Anterior cingulate cortex (tissue), 58 donors: ENCODE results near the gene RIPPLY2.
A peak's percentile ranks its signal among the peaks of the same experiment; 100 is the strongest.
"Not testable (repeated sequence)": the region's sequence is repeated elsewhere in the genome, so short reads cannot be mapped to it uniquely, and the experiment has no call there.

Source experiments
- DNase-seq, 58 donors: peaks; one replicate each; lab custom pipeline; 2025; lab: John Stamatoyannopoulos, UW

The RIPPLY2 gene, protein sequence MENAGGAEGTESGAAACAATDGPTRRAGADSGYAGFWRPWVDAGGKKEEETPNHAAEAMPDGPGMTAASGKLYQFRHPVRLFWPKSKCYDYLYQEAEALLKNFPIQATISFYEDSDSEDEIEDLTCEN

DNA sequence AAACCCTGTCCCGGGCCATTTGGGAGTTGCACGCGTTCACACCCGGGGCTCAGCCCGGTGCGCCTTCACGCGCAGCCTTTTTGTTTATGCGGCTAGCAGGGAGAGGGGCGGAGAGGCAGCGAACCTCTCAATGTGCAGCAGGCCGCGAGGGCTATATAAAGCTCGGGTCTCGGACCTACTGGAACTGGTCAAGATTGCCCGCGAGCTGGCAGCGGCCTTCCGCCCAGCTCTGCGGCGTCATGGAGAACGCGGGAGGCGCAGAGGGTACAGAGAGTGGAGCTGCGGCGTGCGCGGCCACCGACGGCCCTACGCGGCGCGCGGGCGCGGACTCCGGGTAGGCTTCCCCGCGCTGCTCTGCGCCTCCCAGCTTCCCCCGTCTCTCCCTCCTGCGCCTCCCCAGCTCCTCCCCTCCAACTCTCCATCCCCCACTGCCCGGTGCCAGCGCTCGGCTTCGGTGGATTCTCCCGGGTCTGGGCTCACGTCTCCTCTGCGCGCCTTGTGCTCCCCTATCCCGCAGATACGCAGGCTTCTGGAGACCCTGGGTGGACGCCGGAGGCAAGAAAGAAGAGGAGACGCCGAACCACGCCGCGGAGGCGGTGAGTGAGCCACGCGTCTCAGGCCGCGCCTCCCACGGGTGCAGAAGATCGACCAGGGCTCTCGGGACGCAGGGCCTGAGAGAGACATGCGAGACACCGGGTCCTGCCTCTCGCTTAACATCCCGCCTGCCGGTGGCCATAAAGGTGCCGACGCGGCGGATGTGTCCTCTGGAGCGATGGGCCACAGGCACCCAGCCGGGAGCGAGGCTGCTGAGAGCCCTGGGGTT, at the start of gene RIPPLY2:
TSS of gene RIPPLY2 (plus strand) at position 183 of the 823 bp plus-strand sequence. CDS start at position 240, 57 bp downstream.
- DNase-seq, result peak in 57 of 58 donors; percentile 36 to 84 (median 68)

DNA sequence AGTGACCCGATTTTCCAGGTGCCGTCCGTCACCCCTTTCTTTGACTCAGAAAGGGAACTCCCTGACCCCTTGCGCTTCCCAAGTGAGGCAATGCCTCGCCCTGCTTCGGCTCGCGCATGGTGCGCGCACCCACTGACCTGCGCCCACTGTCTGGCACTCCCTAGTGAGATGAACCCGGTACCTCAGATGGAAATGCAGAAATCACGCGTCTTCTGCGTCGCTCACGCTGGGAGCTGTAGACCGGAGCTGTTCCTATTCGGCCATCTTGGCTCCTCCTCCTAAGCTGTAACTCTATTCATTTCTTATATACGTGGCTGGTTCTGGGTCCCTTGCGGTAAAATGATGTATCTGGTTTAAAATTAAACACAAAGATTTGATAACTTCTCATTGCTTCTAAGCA, 49.7 kb upstream of the RIPPLY2 start:
- DNase-seq, result not testable (repeated sequence)

DNA sequence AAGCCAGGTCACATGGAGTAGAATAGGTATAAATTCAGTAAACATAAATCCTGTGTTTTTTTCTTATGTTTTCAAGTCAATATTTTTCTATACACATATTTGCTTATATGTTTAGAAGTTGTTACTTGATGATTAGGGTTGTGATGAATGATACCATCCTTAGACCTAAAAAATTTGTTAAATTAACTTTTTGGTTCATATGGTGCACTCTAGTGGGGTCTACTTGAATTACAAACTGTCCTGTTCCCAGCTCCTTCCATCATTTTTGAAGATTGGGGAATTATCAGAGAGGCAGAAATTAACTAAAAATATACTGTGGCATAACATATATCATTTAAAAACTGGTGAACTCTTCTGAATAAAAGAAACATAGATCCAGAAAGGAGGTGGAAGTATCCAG, 48.3 kb upstream of the RIPPLY2 start:
- DNase-seq, result no peak

DNA sequence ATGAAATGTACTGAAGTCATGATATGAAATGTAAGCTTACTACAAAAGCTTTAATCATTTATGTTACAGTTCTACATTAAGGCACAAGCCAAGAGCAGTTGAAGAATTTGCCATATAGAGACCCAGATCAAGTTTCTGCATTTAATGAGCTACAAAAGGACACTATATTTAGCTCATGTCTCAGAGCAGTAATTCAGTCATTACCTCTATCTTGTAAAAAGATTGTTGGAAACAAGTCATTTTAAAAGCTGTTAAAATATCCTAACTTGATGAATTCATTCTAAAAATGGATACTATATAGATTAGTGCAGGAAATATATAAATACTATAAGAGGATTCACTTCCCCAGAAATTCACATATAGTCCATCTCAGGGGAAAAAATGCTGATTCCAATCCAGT, 45.2 kb upstream of the RIPPLY2 start:
- no peak for DNase-seq

DNA sequence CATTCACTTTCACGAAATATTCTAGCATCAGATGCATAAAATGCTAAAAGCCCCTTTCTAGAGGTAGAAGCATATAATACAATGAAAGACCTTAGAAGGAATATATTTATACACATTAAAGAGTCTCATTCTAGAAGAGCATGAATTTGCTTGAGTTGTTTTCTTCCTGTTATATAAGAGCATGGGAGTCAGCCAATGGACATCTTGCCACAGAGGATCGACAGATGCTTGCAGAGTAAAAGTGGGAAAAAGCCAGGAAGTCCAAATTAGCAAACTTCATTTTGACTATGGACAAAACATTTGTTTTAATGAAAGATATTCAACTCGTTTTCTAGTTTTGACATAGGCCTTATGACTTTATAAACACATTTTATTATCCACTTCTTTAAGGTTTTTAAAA, 44.2 kb upstream of the RIPPLY2 start:
- peak in 3 of 58 donors; percentile 2 to 39 (median 6) for DNase-seq

DNA sequence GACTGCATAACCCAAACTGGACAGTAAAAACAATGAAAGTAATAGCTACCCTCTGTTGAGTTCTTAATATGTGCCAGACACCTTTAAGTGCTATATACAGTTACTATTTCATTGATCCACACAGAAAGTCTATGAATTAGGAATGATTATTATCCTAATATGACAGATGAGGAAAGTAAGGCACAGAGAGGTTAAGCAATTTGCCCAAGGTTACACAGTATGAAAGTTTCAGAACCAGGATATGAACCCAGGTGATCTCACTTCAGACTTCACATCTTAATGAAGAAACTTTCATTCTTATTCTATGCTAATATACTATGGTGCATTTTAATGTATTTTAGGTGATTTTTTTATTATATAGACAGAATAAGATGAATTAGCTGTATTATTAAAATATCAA, 40.6 kb upstream of the RIPPLY2 start:
- DNase-seq, result no peak

DNA sequence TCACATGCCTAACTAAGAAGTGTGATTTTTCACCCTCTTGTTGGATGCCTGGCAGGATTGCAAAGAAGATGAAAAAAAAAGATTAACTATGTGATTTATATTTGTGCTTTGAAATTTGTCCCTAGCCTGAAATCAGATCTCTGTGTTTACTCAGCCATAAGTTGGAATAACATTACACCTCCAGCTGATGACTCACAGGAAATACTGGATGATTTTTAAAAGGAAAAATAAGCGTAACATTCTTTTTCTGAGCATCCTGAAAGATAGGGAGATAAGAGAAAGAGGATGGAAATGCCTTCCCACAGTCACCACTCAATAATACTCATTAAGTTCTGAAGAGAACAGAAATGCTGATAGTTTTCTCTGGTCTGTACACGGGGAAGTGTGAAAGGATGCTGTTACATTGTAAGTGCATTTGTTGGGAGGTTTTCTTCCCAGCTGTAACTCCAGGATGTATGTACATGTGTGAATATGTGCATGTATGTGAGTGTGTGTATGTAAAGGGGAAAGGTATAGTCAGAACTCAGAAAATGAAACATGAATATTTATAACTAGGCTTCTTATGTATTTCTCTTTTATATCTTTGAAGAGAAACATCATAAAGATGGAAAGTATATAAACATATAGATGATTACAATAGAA, 37.4 kb upstream of the RIPPLY2 start:
- no peak for DNase-seq

DNA sequence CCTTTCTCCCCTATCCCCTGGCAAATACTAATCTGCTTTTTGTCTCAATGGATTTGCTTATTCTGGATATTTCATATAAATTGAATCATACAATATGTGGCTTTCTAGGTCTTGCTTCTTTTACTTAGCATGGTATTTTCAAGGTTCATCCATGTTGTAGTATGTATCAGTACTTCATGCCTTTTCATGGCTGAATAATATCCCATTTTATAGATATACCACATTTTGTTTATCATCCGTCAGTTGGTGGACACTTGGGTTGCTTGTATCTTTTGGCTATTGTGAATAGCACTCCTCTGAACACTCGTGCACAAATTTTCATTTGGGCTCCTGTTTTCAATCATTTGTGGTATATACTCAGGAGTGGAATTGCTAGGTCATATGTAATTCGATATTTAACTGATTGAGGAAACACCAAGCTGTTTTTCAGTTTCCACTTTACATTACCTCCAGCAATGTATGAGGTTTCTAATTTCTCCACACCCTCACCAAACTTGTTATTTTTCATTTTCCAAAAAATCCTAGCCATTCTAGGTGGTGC, 30.5 kb upstream of the RIPPLY2 start:
- DNase-seq, result no peak

DNA sequence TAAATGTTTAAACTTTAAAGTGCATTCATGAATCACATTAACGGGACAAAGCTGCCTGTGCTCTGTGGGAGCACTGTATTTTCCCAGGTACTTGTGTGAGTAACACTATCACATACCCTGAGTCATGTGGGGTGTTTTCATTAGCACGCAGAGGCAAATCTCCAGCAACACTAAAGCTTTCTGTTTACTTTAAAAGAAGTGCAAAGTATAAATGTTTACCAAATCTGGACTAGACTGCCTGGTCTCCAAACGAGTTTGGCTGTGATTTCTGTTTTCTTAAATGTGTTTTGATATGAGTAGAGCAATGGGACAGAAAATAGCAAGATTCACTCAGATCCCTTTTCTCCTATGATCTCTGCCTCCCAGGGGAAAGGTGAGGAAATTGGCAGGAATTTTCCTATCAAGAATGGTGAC, 28.8 kb upstream of the RIPPLY2 start:
- DNase-seq, result no peak

DNA sequence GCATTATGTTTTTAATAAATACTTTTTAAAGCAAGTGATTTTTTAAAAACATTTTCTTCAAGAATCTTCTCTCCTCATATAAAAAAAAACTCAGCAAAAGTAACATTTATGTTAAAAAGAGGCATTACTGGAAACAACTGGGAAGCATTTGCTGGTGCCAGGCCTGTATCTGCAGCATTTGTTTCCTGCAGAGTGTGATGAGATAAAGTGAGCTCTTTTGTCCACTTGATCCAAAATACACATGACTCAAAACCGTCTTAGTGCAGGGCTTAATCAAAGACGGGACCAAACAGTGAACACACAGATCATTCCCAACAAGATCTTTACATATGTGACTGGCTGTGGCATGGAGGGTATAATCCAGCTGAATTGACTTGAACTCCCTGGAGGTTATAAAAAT, 28.3 kb upstream of the RIPPLY2 start:
- DNase-seq, result no peak

DNA sequence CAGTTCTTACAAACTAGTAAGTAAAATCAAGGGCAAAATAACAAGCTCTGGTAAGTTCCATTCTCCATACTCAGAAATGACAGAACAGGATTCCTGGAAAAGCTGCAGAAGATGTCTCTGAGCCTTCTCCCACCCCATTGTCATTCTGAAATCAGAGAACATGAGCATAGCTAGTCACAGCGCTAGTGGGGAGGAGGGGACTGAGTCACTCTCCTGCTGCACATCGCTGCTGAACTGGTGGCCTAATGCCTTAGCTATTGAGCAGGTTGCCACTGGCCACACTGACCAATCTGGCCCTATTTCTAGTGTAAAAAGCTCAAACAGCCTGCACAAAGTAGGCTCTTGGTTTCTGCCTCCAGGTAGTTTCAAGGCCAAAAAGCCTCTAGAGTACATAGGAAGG, 26.1 kb upstream of the RIPPLY2 start:
- DNase-seq, result peak in 1 of 58 donors; percentile 2

DNA sequence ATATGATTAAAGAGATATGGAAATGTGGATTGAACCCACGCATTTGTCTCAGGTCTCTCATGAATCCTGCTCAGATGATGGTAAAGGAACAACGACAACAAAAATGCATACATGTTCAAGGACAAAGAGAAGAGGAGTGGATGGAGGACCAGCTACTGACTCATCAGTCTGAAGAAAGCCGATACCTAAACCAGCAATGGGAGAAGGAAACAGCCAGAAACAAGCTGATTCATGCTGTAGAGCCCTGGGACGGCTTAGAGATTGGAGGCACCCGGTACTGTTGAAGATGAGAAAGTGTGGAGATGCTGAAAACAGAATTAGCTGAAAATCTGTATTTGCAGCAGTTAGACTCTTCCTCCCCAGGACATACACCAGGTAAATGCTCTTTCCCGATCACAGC, 14.4 kb upstream of the RIPPLY2 start:
- no peak for DNase-seq

DNA sequence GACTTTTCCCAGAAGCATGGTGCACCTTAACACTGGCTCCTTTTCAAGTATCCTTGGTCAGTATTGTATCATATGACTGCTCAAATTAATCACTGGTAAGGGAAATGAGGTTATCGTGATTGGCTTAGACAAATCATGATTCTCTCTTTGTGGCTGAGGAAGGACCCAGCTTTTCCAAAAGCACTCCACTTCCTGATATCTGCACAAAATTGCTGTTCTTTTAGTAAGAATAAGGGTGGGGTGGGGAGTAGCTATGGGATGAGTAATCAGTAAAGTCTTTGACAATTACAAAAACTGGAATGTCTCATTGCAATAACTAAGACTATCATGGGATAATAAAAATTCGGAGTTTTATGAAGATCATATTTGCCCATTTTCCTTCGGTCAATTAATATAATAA, 9.0 kb upstream of the RIPPLY2 start:
- no peak for DNase-seq

DNA sequence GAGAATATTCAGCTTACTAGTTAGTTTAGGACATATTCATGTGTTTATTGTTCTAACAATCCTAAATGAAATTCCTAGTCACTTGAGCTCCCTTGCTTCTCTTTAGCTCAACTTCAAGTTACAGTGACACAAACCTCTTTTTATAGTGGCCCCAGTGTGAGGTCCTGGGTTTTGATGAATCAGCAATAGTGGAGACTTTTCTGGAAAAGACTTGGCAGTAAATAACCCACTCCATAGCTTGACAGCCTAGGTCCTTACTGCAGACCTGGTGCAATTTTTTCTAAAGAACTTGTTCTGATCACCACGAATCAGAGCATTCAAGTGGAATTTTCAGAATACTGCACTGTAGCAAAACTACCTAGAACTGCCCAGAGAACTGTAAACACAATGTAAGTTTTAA, 6.9 kb upstream of the RIPPLY2 start:
- no peak for DNase-seq

DNA sequence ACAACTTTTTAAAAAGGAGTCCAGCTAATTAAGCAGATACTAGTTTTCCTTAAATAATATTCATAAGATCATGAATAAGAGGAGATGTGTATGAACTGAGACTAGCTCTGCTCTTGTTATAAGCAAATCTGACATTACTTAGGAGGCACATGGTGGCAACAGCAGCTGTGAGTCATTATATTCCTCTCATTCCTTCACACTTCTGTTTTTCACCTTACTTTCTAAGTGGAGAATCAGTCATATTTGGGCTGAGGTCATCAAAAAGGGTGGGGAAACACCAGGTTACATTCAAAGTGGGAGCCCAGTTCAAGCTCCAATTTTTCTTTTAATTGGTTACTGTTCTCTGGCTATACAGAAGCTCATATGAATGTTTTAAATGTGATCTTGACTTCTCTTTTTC, 6.0 kb upstream of the RIPPLY2 start:
- no peak for DNase-seq

DNA sequence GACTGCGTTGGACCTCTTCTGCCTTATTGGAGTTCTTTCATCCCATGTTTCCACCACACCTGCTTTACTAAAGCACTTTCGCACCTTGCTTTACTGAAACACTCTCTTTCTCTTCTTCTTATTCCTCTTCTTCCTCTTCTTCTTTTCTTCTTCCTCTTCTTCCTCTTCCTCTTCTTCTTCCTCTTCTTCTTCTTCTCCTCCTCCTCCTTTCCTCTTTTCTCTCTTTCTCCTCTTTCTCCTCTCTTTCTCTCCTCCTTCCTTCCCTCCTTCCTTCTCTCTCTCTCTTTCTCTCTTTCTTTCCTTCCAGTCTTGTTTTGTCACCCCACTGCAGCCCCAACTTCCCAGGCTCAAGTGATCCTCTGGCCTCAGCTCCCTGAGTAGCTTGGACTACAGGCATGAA, 4.0 kb upstream of the RIPPLY2 start:
- DNase-seq, result no peak

DNA sequence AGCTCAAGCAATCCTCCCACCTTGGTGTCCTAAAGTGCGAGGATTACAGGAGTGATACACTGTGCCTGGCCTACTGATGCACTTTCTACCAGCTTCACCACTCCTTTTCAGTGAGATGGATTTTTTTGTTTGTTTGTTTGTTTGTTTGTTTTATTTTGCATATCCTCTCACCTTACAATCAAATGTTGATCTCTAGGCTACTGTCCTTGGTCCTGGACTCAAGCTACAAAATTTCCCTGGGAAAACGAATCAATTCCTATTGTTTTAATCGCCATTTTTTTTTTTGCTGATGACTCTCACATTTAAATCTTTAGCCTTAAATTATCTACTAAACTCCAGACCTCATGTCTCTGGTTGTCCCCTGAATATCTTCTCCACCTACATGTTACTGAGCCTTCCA, 3.5 kb upstream of the RIPPLY2 start:
- no peak for DNase-seq

DNA sequence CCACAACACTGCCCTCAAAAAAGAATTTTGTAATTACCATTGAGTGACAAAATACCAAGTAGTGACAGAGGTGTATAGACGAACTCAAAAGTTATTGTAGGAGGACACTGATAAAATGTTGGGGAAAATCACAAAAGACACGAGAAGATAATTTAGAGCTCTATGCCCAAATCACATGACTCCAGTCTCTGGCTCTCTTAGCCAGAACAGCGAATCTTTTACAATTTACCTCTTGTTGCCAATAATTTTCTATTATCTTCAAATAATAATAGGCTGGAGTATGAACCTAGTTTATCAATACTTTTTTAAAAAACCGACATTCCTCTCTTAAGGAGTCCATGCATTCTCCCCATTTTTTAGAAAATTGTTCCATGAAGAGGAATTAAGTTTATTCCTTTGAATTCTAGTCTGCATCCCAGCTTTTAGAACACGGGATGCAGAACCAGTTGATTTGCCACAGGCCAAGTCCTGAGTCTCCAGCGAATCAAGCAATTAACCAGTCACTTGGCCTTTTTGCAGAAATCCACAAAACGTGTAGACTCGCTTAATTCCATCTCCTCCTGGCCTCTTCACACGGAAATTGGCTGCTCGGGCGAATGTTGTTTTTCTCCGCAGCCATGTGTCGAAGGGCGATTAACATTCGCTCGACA, 507 bp upstream of the RIPPLY2 start:
- DNase-seq, result peak in 1 of 58 donors; percentile 50

DNA sequence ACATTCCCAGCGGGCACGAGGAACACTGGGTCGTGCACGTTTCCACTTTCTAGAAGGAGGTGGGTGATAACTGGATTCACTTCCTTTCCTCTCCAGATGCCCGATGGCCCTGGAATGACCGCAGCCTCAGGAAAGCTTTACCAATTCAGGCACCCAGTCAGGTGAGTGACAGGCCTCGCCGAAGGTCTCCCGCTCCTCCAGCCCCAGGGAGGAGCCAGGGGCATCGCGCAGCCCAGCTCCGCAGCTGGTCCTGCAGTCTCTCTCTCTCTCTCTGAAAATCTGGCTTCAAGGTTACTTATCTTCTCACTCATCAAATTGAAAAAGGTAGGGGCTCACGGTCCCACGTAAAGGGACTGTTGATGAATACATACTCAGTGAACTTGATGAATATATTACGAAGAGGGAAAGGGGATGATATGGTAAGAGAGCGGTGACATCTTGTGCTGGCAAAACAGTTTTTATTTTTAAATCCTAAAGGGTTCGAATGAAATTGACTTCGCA, 891 bp downstream of the RIPPLY2 start:
- peak in 17 of 58 donors; percentile 33 to 70 (median 52) for DNase-seq

DNA sequence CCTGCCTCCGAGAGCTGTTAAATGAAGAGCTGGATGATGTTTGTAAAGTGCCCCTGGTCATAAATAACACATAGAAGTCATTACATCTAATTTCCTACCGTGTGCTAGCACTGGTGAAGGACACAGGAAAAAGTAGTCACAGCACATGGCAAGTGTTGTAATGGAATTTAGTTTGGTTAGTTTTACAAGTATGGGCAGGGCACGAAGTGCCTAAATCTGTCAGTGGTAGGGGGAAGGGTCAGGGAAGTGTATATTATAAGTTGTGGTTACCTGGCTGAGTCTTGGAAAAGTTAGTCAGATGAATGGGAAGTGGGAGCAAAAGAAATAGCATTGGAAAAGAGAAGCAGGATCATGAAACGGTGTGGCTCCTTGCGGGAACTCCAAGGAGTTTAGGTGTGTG, 1.6 kb downstream of the RIPPLY2 start:
- no peak for DNase-seq
